ENCODE results near the gene FDXR. TPM values are rescaled to one million over a fixed set of nuclear protein-coding genes. Genes with fewer than 3 reads are reported as not detected.

FDXR gene
- total and polyA plus RNA-seq, 2 of the 8 experiments (the other 6 are each of a cell fraction or from before 2014, with no cell fraction given) = 24.2 to 31.4 TPM

GRCh38 chr17:74919440-74920305, 46.9 kb upstream of the FDXR start:
- H3K18ac ChIP-seq (ENCODE audit: extremely low read depth, low read length) = no peak overlapping the region
- no peak overlapping the region for H3K27ac ChIP-seq (ENCODE audit: low read depth, low read length)
- H3K9me3 ChIP-seq (ENCODE audit: insufficient read depth in 2 of 2, low read depth in 1 of 2, low read length in 1 of 2) = no peaks in the 10 kb centered on the region
- H2AK5ac ChIP-seq (ENCODE audit: low read depth, low read length) = no peak overlapping the region
- H4K20me1 ChIP-seq (replicated peaks in 1 of 2; ENCODE audit: control insufficient read depth in 1 of 2, insufficient read depth in 2 of 2, low read length in 2 of 2) = peaks cover 0 to 5% of the 10 kb centered on the region in 2 experiments
- ChIA-PET CTCF (ENCODE audit: partially characterized antibody) (interaction anchor here (0.5 to 49.9 kb wide), 20 partner anchors 9 to 173 kb away, joined by 3 to 1072 read pairs (median 4); partner anchors contain the start of genes FADS6 and OTOP3), POLR2A (ENCODE audit: partially characterized antibody) (interaction anchor here (0.6 to 1.4 kb wide), 4 partner anchors 46 to 143 kb away, joined by 3 to 7 read pairs (median 3); partner anchors contain the start of gene FDXR)
- H2BK5ac ChIP-seq (ENCODE audit: low read depth, low read length) = peak overlapping the region; percentile 54; the same call in 1 of the 2 replicates
- no peak overlapping the region for H2AFZ ChIP-seq (ENCODE audit: low read length)
- peaks cover 0 to 17% (median 16%) of the 10 kb centered on the region in 4 experiments; a peak in 6 of 7 replicates for H3K4me1 ChIP-seq (replicated peaks in 1 of 4; ENCODE audit: control insufficient read depth in 3 of 4, insufficient read depth in 4 of 4, low read length in 3 of 4)
- peak overlapping the region; percentile 9 for H3K56ac ChIP-seq (replicated peaks; ENCODE audit: insufficient read length, low read depth, low read length)
- no peak for FAIRE-seq
- H2BK15ac ChIP-seq (ENCODE audit: low read length) = peak overlapping the region; percentile 99; the same call in 1 of the 2 replicates
- peak overlapping the region; percentile 77 for H4K91ac ChIP-seq (replicated peaks; ENCODE audit: insufficient read length, low read length)
- H3K36me3 ChIP-seq (ENCODE audit: control insufficient read depth in 2 of 4, insufficient read depth in 4 of 4, low read length in 3 of 4) = no peaks in the 10 kb centered on the region; a peak in 1 of 8 replicates
- no peak overlapping the region for H3K9ac ChIP-seq (replicated peaks in 1 of 4; ENCODE audit: extremely low read depth in 1 of 4, low read depth in 3 of 4, low read length in 3 of 4)
- no peak overlapping the region for H4K8ac ChIP-seq (ENCODE audit: extremely low read depth, insufficient read depth, low read length)
- no peaks in the 10 kb centered on the region for H3K79me1 ChIP-seq (ENCODE audit: low read depth, low read length)
- H3K79me2 ChIP-seq (ENCODE audit: control insufficient read depth in 1 of 2, insufficient read depth in 2 of 2, low read length in 2 of 2) = no peaks in the 10 kb centered on the region
- H3K4me2 ChIP-seq (ENCODE audit: insufficient read depth in 1 of 2, low read depth in 2 of 2, low read length in 2 of 2) = no peak overlapping the region
- H3K27me3 ChIP-seq (replicated peaks in 1 of 4; ENCODE audit: control insufficient read depth in 3 of 4, extremely low read depth in 1 of 4, insufficient read depth in 3 of 4, low read length in 3 of 4) = peaks cover 23 to 32% (median 25%) of the 10 kb centered on the region in 4 experiments
- no peak overlapping the region for H4K5ac ChIP-seq (ENCODE audit: insufficient read length, low read depth, low read length)
- no peak overlapping the region for H3K23ac ChIP-seq (ENCODE audit: insufficient read length)
- WGBS, 2 experiments (ENCODE audit: extremely low coverage in 1 of 2, insufficient coverage in 1 of 2, insufficient read length in 1 of 2, insufficient replicate concordance in 2 of 2, low coverage in 1 of 2, low lambda C conversion rate in 2 of 2, missing lambda C conversion rate in 1 of 2) = 86% methylated on average over 62 of the region's 67 CpGs; no CpG with 5 or more reads in 1 of the 2 experiments
- H2BK120ac ChIP-seq (replicated peaks; ENCODE audit: low read depth, low read length) = no peak overlapping the region
- H3K23me2 ChIP-seq (ENCODE audit: low read depth, low read length) = peaks cover 8% of the 10 kb centered on the region; the same call in 1 of the 2 replicates
- H3K14ac ChIP-seq (ENCODE audit: insufficient read length) = no peak overlapping the region
- DNase-seq (ENCODE audit: low read depth in 1 of 2, low spot score in 2 of 2) = peak; percentile 25 to 59
- no peak overlapping the region for H3K4me3 ChIP-seq (ENCODE audit: extremely low read depth in 1 of 4, insufficient read depth in 2 of 4, low read depth in 3 of 4, low read length in 4 of 4)
- peak overlapping the region; percentile 59 for H3K4ac ChIP-seq (replicated peaks; ENCODE audit: insufficient read length, low read depth, low read length)
- peak overlapping the region; percentile 99; the same call in 1 of the 2 replicates for H2BK12ac ChIP-seq (ENCODE audit: low read depth, low read length)
- no peak overlapping the region for H2BK20ac ChIP-seq (ENCODE audit: low read length)
- TF ChIP-seq PHF8 (conservative IDR thresholded peaks at IDR 0.05; ENCODE audit: low read depth, low read length) (no peak), RAD21 (IDR thresholded peaks at IDR 0.05 in 1 of 2, conservative IDR thresholded peaks at IDR 0.05 in 1 of 2; ENCODE audit: low read depth in 2 of 2, low read length in 2 of 2) (peak; percentile 55 to 75), BACH1 (IDR thresholded peaks at IDR 0.05; ENCODE audit: low read length) (no peak), BRCA1 (IDR thresholded peaks at IDR 0.05; ENCODE audit: low read depth, low read length) (no peak), TAF7 (optimal IDR thresholded peaks at IDR 0.05; ENCODE audit: borderline replicate concordance, low read depth, low read length) (no peak), SUZ12 (IDR thresholded peaks at IDR 0.05; ENCODE audit: low read length) (no peak)
- TF ChIP-seq, protein P1, sequence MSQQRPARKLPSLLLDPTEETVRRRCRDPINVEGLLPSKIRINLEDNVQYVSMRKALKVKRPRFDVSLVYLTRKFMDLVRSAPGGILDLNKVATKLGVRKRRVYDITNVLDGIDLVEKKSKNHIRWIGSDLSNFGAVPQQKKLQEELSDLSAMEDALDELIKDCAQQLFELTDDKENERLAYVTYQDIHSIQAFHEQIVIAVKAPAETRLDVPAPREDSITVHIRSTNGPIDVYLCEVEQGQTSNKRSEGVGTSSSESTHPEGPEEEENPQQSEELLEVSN (IDR thresholded peaks at IDR 0.05) = peak; percentile 93

Data from H1 (cell line).